Adipose tissue (tissue), 3 donors: ENCODE data around the gene DISC1. TPM values are rescaled to one million over a fixed set of nuclear protein-coding genes. Genes with fewer than 3 reads are reported as not detected.
"Not testable (repeated sequence)": the region's sequence is repeated elsewhere in the genome, so short reads cannot be mapped to it uniquely, and the experiment has no call there.

Experiments
- H3K27ac ChIP-seq: one replicate; pipeline ENCODE4 v1.5.1; 2013; ENCODE audit warnings: low read depth, low read length
- WGBS, 3 donors: extraction: QIAGEN DNeasy Blood & Tissue Kit; methylation state at CpG; one replicate each; pipeline ENCODE4 v1.1.7; 2013; 5-methylcytosine and 5-hydroxymethylcytosine counted together
- polyA plus RNA-seq, 3 donors: library from polyadenylated mRNA; stranded (reverse); fragments of 200-250 nt; gene quantifications; one replicate each; pipeline ENCODE4 v1.2.3, GENCODE V29; 2013
- donor health status: healthy with polysubstance abuse.
- donor health status: Bipolar disorder and iron deficiency.
- donor health status: healthy.

DISC1 gene
- polyA plus RNA-seq, 3 donors = 0.48 to 1.5 (median 1.4) TPM

- WGBS, 3 donors = 95 to 100% (median 97%) methylated on average over 1 of the region's 1 CpG
- H3K27ac ChIP-seq = not testable (repeated sequence)
Measured at GRCh38 chr1:231658223-231658622, 31.6 kb downstream of the DISC1 start.

- H3K27ac ChIP-seq = no peak overlapping the region
- WGBS, 3 donors = 97 to 98% (median 97%) methylated on average over 3 of the region's 3 CpGs
Measured at GRCh38 chr1:231660198-231660597, 33.6 kb downstream of the DISC1 start.

GRCh38 chr1:231663211-231663792, 36.7 kb downstream of the DISC1 start:
- 57 to 83% (median 59%) methylated on average over 2 of the region's 2 CpGs for WGBS, 3 donors
- no peak overlapping the region for H3K27ac ChIP-seq

GRCh38 chr1:231665101-231665500, 38.5 kb downstream of the DISC1 start:
- 67 to 81% (median 78%) methylated on average over 5 of the region's 5 CpGs for WGBS, 3 donors
- H3K27ac ChIP-seq = no peak overlapping the region

- H3K27ac ChIP-seq = no peak overlapping the region
- 84 to 95% (median 86%) methylated on average over 3 of the region's 3 CpGs for WGBS, 3 donors
Measured at GRCh38 chr1:231665726-231666125, 39.1 kb downstream of the DISC1 start.

GRCh38 chr1:231666220-231666936, 39.8 kb downstream of the DISC1 start:
- 85 to 88% (median 86%) methylated on average over 7 of the region's 7 CpGs for WGBS, 3 donors
- H3K27ac ChIP-seq = no peak overlapping the region

- WGBS, 3 donors = 53 to 73% (median 63%) methylated on average over 1 of the region's 1 CpG
- no peak overlapping the region for H3K27ac ChIP-seq
Measured at GRCh38 chr1:231666937-231667608, 40.5 kb downstream of the DISC1 start.

GRCh38 chr1:231667896-231668506, 41.4 kb downstream of the DISC1 start:
- 87 to 96% (median 96%) methylated on average over 3 of the region's 3 CpGs for WGBS, 3 donors
- H3K27ac ChIP-seq = no peak overlapping the region

GRCh38 chr1:231668826-231669225, 42.2 kb downstream of the DISC1 start:
- H3K27ac ChIP-seq = no peak overlapping the region

- H3K27ac ChIP-seq = not testable (repeated sequence)
- WGBS, 3 donors = 74 to 88% (median 86%) methylated on average over 4 of the region's 4 CpGs
Measured at GRCh38 chr1:231669864-231670621, 43.5 kb downstream of the DISC1 start.

- 92 to 95% (median 95%) methylated on average over 1 of the region's 1 CpG for WGBS, 3 donors
- H3K27ac ChIP-seq = no peak overlapping the region
Measured at GRCh38 chr1:231670755-231671154, 44.2 kb downstream of the DISC1 start.

- WGBS, 3 donors = 71 to 96% (median 87%) methylated on average over 6 of the region's 6 CpGs
- H3K27ac ChIP-seq = no peak overlapping the region
Measured at GRCh38 chr1:231674575-231674974, 48.0 kb downstream of the DISC1 start.

- no peak overlapping the region for H3K27ac ChIP-seq
Measured at GRCh38 chr1:231676487-231676886, 49.9 kb downstream of the DISC1 start.

GRCh38 chr1:231677442-231677841, 50.9 kb downstream of the DISC1 start:
- WGBS, 3 donors = 93 to 99% (median 96%) methylated on average over 10 of the region's 10 CpGs
- no peak overlapping the region for H3K27ac ChIP-seq

GRCh38 chr1:231678011-231678432, 51.4 kb downstream of the DISC1 start:
- no peak overlapping the region for H3K27ac ChIP-seq
- WGBS, 3 donors = 72 to 95% (median 92%) methylated on average over 7 of the region's 7 CpGs

GRCh38 chr1:231679109-231679508, 52.5 kb downstream of the DISC1 start:
- 67 to 77% (median 75%) methylated on average over 2 of the region's 2 CpGs for WGBS, 3 donors
- H3K27ac ChIP-seq = no peak overlapping the region

GRCh38 chr1:231681006-231681405, 54.4 kb downstream of the DISC1 start:
- H3K27ac ChIP-seq = no peak overlapping the region
- WGBS, 3 donors = 84 to 90% (median 86%) methylated on average over 3 of the region's 3 CpGs

- no peak overlapping the region for H3K27ac ChIP-seq
- WGBS, 3 donors = 58 to 80% (median 70%) methylated on average over 3 of the region's 3 CpGs
Measured at GRCh38 chr1:231682779-231683178, 56.2 kb downstream of the DISC1 start.
